Stomach (tissue), 4 donors: Measurements from ENCODE around the gene PKHD1.

Experiments
- EP300 ChIP-seq: sonication (generic); formaldehyde crosslinking; IDR thresholded peaks from one replicate; pipeline ENCODE4 v1.6.1; 2017; ENCODE audit warnings: antibody characterized with exemption
- POLR2A ChIP-seq, 4 donors: fragments of 450-650 bp; IDR thresholded peaks; one replicate each; pipeline ENCODE4 v1.6.1; 2016; ENCODE audit warnings: antibody characterized with exemption in 4 of 4, control low read depth in 2 of 4, mild to moderate bottlenecking in 1 of 4, moderate library complexity in 1 of 4
- POLR2AphosphoS5 ChIP-seq, 3 donors: sonication (generic); formaldehyde crosslinking; IDR thresholded peaks; one replicate each; pipeline ENCODE4 v1.6.1; 2016; ENCODE audit warnings: antibody characterized with exemption in 3 of 3
- TF ChIP-seq, protein P1 (sequence below), 7 experiments: fragments of 450-650 bp in 4 of 7; fragments of 200-600 bp in 3 of 7; sonication (generic) in 3 of 7; IDR thresholded peaks; one replicate each; pipeline ENCODE4 v1.5.1; 2016 to 2019; ENCODE audit warnings: antibody characterized with exemption in 7 of 7, control low read depth in 2 of 7, mild to moderate bottlenecking in 1 of 7

DNA sequence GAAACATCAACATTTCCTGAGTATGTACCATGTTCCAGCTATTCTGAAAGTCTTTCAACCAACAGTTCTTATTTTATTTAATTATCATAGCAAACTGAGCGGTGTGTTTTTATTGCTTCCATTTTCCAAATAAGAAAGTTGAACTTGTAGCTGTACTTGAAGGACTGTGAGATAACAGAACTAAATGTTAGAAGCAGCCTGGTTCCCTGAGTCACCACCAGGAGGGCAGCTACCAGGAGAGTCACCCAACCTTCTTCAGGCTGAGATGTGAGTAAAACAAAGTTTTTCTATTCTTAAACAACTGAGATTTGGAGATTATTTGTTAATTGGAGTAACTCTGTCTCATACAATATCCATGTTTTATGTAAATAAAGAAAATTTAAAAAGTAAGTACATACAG lies 403.4 kb downstream of the PKHD1 start:
- TF ChIP-seq, protein P1, sequence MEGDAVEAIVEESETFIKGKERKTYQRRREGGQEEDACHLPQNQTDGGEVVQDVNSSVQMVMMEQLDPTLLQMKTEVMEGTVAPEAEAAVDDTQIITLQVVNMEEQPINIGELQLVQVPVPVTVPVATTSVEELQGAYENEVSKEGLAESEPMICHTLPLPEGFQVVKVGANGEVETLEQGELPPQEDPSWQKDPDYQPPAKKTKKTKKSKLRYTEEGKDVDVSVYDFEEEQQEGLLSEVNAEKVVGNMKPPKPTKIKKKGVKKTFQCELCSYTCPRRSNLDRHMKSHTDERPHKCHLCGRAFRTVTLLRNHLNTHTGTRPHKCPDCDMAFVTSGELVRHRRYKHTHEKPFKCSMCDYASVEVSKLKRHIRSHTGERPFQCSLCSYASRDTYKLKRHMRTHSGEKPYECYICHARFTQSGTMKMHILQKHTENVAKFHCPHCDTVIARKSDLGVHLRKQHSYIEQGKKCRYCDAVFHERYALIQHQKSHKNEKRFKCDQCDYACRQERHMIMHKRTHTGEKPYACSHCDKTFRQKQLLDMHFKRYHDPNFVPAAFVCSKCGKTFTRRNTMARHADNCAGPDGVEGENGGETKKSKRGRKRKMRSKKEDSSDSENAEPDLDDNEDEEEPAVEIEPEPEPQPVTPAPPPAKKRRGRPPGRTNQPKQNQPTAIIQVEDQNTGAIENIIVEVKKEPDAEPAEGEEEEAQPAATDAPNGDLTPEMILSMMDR (IDR thresholded peaks at IDR 0.05): no peak
- no peak for TF ChIP-seq POLR2A (IDR thresholded peaks at IDR 0.05)
- no peak for TF ChIP-seq POLR2AphosphoS5 (IDR thresholded peaks at IDR 0.05)
- no peak for TF ChIP-seq EP300
